NCI-H1105 (cell line): Measurements from ENCODE around the gene DACH2.

Experiments
- DNase-seq: peaks from one replicate; lab custom pipeline; 2025; lab: John Stamatoyannopoulos, UW

Gene DACH2

GRCh38 chrX:86322913-86323312 is 174.7 kb downstream of the DACH2 start:
- DNase-seq, result no peak

- no peak for DNase-seq
Measured at GRCh38 chrX:86329174-86329573, 180.9 kb downstream of the DACH2 start.

- DNase-seq, result no peak
Measured at GRCh38 chrX:86348669-86349068, 200.4 kb downstream of the DACH2 start.

GRCh38 chrX:86349115-86349514 is 200.9 kb downstream of the DACH2 start:
- no peak for DNase-seq

- DNase-seq, result no peak
Measured at GRCh38 chrX:86369847-86370630, 221.8 kb downstream of the DACH2 start.

GRCh38 chrX:86370927-86371326 is 222.7 kb downstream of the DACH2 start:
- DNase-seq, result no peak

- no peak for DNase-seq
Measured at GRCh38 chrX:86379209-86379608, 231.0 kb downstream of the DACH2 start.

- DNase-seq, result no peak
Measured at GRCh38 chrX:86383681-86384540, 235.7 kb downstream of the DACH2 start.

- DNase-seq, result no peak
Measured at GRCh38 chrX:86407371-86407770, 259.1 kb downstream of the DACH2 start.

- no peak for DNase-seq
Measured at GRCh38 chrX:86421771-86422170, 273.5 kb downstream of the DACH2 start.

- DNase-seq, result no peak
Measured at GRCh38 chrX:86436116-86436515, 287.9 kb downstream of the DACH2 start.

GRCh38 chrX:86455495-86455894 is 307.2 kb downstream of the DACH2 start:
- no peak for DNase-seq

- DNase-seq, result no peak
Measured at GRCh38 chrX:86460760-86461159, 312.5 kb downstream of the DACH2 start.

GRCh38 chrX:86504297-86504696 is 356.0 kb downstream of the DACH2 start:
- no peak for DNase-seq

GRCh38 chrX:86507331-86507730 is 359.1 kb downstream of the DACH2 start:
- peak; percentile 17 for DNase-seq

- no peak for DNase-seq
Measured at GRCh38 chrX:86579777-86580176, 431.5 kb downstream of the DACH2 start.

- no peak for DNase-seq
Measured at GRCh38 chrX:86604607-86605006, 456.4 kb downstream of the DACH2 start.

- DNase-seq, result no peak
Measured at GRCh38 chrX:86696951-86697350, 548.7 kb downstream of the DACH2 start.

- peak; percentile 44 for DNase-seq
Measured at GRCh38 chrX:86711531-86712180, 563.4 kb downstream of the DACH2 start.

GRCh38 chrX:86714441-86714840 is 566.2 kb downstream of the DACH2 start:
- DNase-seq, result no peak

GRCh38 chrX:86724277-86724676 is 576.0 kb downstream of the DACH2 start:
- DNase-seq, result no peak

- no peak for DNase-seq
Measured at GRCh38 chrX:86747091-86747490, 598.8 kb downstream of the DACH2 start.

- no peak for DNase-seq
Measured at GRCh38 chrX:86805241-86805640, 657.0 kb downstream of the DACH2 start.
